ENCODE data around the gene FIBIN. TPM values are rescaled to one million over a fixed set of nuclear protein-coding genes. Genes with fewer than 3 reads are reported as not detected.

The FIBIN gene
- polyA plus RNA-seq, 1 donor from 2014 or later = not detected

- no peak overlapping the region for H2AFZ ChIP-seq (ENCODE audit: low read depth, low read length)
- no peaks in the 10 kb centered on the region for H3K36me3 ChIP-seq (ENCODE audit: insufficient read depth, low read length)
- no peaks in the 10 kb centered on the region for H3K79me2 ChIP-seq (replicated peaks; ENCODE audit: insufficient read depth, low read length)
- H3K27me3 ChIP-seq (ENCODE audit: insufficient read depth, low read depth, low read length) = no peaks in the 10 kb centered on the region
- no peak overlapping the region for H3K4me3 ChIP-seq (ENCODE audit: low read length)
- no peak overlapping the region for H3K4me2 ChIP-seq (ENCODE audit: low read length)
- H3K9me3 ChIP-seq (ENCODE audit: low read length) = no peaks in the 10 kb centered on the region
- no peaks in the 10 kb centered on the region for H3K9me2 ChIP-seq (ENCODE audit: insufficient read depth, low read length)
- H3K27ac ChIP-seq (ENCODE audit: low read length) = no peak overlapping the region
- TF ChIP-seq EZH2 (IDR thresholded peaks at IDR 0.05; ENCODE audit: borderline replicate concordance, insufficient read depth, low read length, poor library complexity, severe bottlenecking) = no peak
- H3F3A ChIP-seq (ENCODE audit: insufficient read depth, low read length, poor library complexity, severe bottlenecking) = no peaks in the 10 kb centered on the region
- H3K9ac ChIP-seq (ENCODE audit: low read length) = no peak overlapping the region
- no peaks in the 10 kb centered on the region for H4K20me1 ChIP-seq (ENCODE audit: insufficient read depth)
Observed at GRCh38 chr11:27022659-27023251, 28.8 kb downstream of the FIBIN start.

DNA sequence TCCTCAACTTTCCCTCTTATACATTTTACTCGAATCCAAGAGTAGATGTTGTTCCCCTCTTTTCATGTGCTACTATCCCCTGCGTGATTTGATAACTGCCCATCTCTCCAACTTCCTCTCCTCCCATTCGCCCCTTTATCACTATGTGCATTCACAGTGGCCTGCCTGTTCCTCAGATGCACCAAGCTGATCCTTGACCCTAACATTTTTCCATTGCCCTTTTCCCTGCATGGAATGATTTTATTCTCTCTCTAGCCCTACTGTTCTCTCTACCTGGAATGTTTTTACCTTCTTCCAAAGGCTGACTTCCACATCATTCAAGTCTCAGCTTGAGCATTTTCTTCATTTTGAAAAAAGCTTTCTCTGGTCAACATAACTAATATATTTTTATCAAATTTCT, 31.0 kb downstream of the FIBIN start:
- Histone ChIP-seq H3K27ac (ENCODE audit: low read length) (no peak overlapping the region), H4K20me1 (ENCODE audit: insufficient read depth) (no peaks in the 10 kb centered on the region), H3F3A (ENCODE audit: insufficient read depth, low read length, poor library complexity, severe bottlenecking) (no peaks in the 10 kb centered on the region), H3K9ac (ENCODE audit: low read length) (no peak overlapping the region), H3K9me2 (ENCODE audit: insufficient read depth, low read length) (no peaks in the 10 kb centered on the region), H3K4me2 (ENCODE audit: low read length) (no peak overlapping the region), H3K9me3 (ENCODE audit: low read length) (no peaks in the 10 kb centered on the region), H3K36me3 (ENCODE audit: insufficient read depth, low read length) (no peaks in the 10 kb centered on the region), H2AFZ (ENCODE audit: low read depth, low read length) (no peak overlapping the region), H3K4me3 (ENCODE audit: low read length) (no peak overlapping the region), H3K79me2 (replicated peaks; ENCODE audit: insufficient read depth, low read length) (no peaks in the 10 kb centered on the region), H3K27me3 (ENCODE audit: insufficient read depth, low read depth, low read length) (no peaks in the 10 kb centered on the region)
- TF ChIP-seq EZH2 (IDR thresholded peaks at IDR 0.05; ENCODE audit: borderline replicate concordance, insufficient read depth, low read length, poor library complexity, severe bottlenecking) (no peak), POLR2AphosphoS5 (IDR thresholded peaks at IDR 0.05) (no peak), SMC3 (conservative IDR thresholded peaks at IDR 0.05; ENCODE audit: poor library complexity) (no peak), CTCF (IDR thresholded peaks at IDR 0.05; ENCODE audit: poor library complexity, severe bottlenecking) (no peak), MXI1 (conservative IDR thresholded peaks at IDR 0.05; ENCODE audit: poor library complexity, severe bottlenecking) (no peak), REST (IDR thresholded peaks at IDR 0.05; ENCODE audit: borderline replicate concordance) (no peak), EP300 (conservative IDR thresholded peaks at IDR 0.05; ENCODE audit: poor library complexity, severe bottlenecking) (no peak), TAF1 (IDR thresholded peaks at IDR 0.05; ENCODE audit: low read depth) (no peak), RAD21 (conservative IDR thresholded peaks at IDR 0.05) (no peak)
